Measurements from ENCODE around the gene TMEM200C. TPM values are rescaled to one million over a fixed set of nuclear protein-coding genes. Genes with fewer than 3 reads are reported as not detected.

Gene TMEM200C
- total RNA-seq, 6 experiments from 2014 or later = not detected

DNA sequence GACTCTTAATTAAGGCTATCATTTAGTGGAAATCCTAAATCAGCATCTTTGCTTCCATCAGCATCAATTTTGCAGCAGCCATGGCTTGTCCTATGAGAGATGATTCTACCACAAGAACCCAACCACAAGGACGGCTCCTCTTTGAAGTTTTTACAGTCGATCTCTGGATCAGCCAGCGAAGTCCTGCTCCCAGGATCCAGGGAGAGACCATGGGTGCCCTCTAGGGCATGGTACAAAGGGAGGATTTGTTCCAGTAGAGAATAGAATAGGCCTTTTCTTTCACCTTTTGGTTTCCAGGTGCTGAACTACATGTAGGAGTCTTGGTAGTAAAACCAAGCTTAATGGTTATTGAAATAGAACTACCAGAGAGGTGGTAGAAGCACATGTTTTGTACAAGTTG lies 52.7 kb downstream of the TMEM200C start:
- Mint-ChIP-seq H3K27me3 (ENCODE audit: insufficient read depth) (no peaks in the 10 kb centered on the region), H3K4me1 (ENCODE audit: low read depth) (no peaks in the 10 kb centered on the region), H3K9me3 (peaks cover 36% of the 10 kb centered on the region), H3K36me3 (ENCODE audit: low read depth) (no peaks in the 10 kb centered on the region; the same call in none of the 2 replicates), H3K27ac (no peak overlapping the region), H3K4me3 (no peak overlapping the region)
- no peak for DNase-seq
- TF ChIP-seq, protein P1, sequence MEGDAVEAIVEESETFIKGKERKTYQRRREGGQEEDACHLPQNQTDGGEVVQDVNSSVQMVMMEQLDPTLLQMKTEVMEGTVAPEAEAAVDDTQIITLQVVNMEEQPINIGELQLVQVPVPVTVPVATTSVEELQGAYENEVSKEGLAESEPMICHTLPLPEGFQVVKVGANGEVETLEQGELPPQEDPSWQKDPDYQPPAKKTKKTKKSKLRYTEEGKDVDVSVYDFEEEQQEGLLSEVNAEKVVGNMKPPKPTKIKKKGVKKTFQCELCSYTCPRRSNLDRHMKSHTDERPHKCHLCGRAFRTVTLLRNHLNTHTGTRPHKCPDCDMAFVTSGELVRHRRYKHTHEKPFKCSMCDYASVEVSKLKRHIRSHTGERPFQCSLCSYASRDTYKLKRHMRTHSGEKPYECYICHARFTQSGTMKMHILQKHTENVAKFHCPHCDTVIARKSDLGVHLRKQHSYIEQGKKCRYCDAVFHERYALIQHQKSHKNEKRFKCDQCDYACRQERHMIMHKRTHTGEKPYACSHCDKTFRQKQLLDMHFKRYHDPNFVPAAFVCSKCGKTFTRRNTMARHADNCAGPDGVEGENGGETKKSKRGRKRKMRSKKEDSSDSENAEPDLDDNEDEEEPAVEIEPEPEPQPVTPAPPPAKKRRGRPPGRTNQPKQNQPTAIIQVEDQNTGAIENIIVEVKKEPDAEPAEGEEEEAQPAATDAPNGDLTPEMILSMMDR (IDR thresholded peaks at IDR 0.05) = no peak

DNA sequence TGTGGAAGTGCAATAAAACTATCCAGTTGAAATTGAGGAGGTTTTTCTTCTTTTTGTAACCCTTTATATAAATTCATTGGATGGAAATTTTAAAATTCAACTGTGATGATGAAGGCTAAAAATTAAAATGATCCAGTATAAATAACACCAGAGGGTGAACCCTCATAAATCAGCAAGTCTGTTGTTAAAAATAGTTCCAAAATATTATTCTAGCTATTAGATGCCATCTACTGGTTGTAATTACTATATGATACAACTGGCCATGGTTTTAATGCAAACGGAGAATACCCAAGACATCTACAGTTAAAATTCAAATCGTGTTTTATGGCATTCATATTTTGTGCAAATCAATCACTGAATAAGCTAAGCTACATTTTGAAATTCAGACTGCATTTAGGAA lies 53.8 kb downstream of the TMEM200C start:
- H3K36me3 Mint-ChIP-seq (ENCODE audit: low read depth) = no peaks in the 10 kb centered on the region; the same call in none of the 2 replicates
- H3K4me1 Mint-ChIP-seq (ENCODE audit: low read depth) = no peaks in the 10 kb centered on the region
- no peak overlapping the region for H3K4me3 Mint-ChIP-seq
- no peak for DNase-seq
- TF ChIP-seq, protein P1 (IDR thresholded peaks at IDR 0.05) = no peak
- no peaks in the 10 kb centered on the region for H3K27me3 Mint-ChIP-seq (ENCODE audit: insufficient read depth)
- H3K9me3 Mint-ChIP-seq = peaks cover 29% of the 10 kb centered on the region
- H3K27ac Mint-ChIP-seq = no peak overlapping the region

GRCh38 chr18:5840547-5840946 lies 54.8 kb downstream of the TMEM200C start:
- Mint-ChIP-seq H3K9me3 (peaks cover 22% of the 10 kb centered on the region), H3K36me3 (ENCODE audit: low read depth) (no peaks in the 10 kb centered on the region; the same call in 1 of the 2 replicates), H3K4me3 (no peak overlapping the region), H3K27me3 (ENCODE audit: insufficient read depth) (no peaks in the 10 kb centered on the region), H3K27ac (no peak overlapping the region), H3K4me1 (ENCODE audit: low read depth) (no peaks in the 10 kb centered on the region)
- DNase-seq = no peak
- TF ChIP-seq, protein P1 (IDR thresholded peaks at IDR 0.05) = no peak

DNA sequence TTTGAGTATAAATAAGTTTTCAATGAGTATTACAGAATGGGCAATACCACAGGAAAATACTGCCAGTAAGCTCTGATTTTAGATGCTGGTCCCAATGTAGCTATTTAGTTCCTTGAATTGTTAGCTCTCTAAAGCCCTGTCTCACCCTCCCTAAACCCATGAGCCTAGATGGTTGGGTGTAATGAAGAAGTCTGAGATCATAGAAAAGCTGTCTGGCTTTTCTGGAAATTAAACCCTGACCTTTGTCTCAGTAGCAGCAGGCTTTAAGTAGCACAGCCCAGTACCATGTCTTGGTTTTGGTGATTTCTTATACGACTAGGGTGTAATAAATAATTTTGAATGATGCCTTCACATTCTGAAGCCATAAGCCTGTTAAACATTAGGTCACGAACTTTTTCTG lies 55.3 kb downstream of the TMEM200C start:
- no peaks in the 10 kb centered on the region for H3K4me1 Mint-ChIP-seq (ENCODE audit: low read depth)
- TF ChIP-seq, protein P1 (IDR thresholded peaks at IDR 0.05) = no peak
- H3K27me3 Mint-ChIP-seq (ENCODE audit: insufficient read depth) = no peaks in the 10 kb centered on the region; the same call in 1 of the 2 replicates
- H3K27ac Mint-ChIP-seq = no peak overlapping the region
- H3K4me3 Mint-ChIP-seq = no peak overlapping the region
- no peak for DNase-seq
- H3K9me3 Mint-ChIP-seq = peaks cover 25% of the 10 kb centered on the region
- H3K36me3 Mint-ChIP-seq (ENCODE audit: low read depth) = no peaks in the 10 kb centered on the region; the same call in 1 of the 2 replicates

GRCh38 chr18:5839102-5839501 lies 56.2 kb downstream of the TMEM200C start:
- TF ChIP-seq, protein P1 (IDR thresholded peaks at IDR 0.05) = no peak
- no peak overlapping the region for H3K27ac Mint-ChIP-seq
- no peaks in the 10 kb centered on the region; the same call in 1 of the 2 replicates for H3K36me3 Mint-ChIP-seq (ENCODE audit: low read depth)
- H3K4me1 Mint-ChIP-seq (ENCODE audit: low read depth) = no peaks in the 10 kb centered on the region
- no peak overlapping the region for H3K4me3 Mint-ChIP-seq
- peaks cover 31% of the 10 kb centered on the region for H3K9me3 Mint-ChIP-seq
- no peaks in the 10 kb centered on the region; the same call in 1 of the 2 replicates for H3K27me3 Mint-ChIP-seq (ENCODE audit: insufficient read depth)
- DNase-seq = no peak

Small RNAs within 50 kb of the gene (microRNA-seq; reads per million reads assigned to microRNA genes)
- not detected for gene MIR3976
